Measurements from ENCODE around the gene FOXR1. TPM values are rescaled to one million over a fixed set of nuclear protein-coding genes. Genes with fewer than 3 reads are reported as not detected.
A peak's percentile ranks its signal among the peaks of the same experiment; 100 is the strongest.
"Not testable (repeated sequence)": the region's sequence is repeated elsewhere in the genome, so short reads cannot be mapped to it uniquely, and the experiment has no call there.

FOXR1 gene
- total and polyA plus RNA-seq, 2 donors from 2014 or later: not detected

GRCh38 chr11:118939953-118940598 lies 31.5 kb upstream of the FOXR1 start:
- peak; percentile 65 to 84 (median 75) for DNase-seq
- H3K4me1 ChIP-seq (ENCODE audit: control insufficient read depth in 2 of 3, insufficient read depth in 2 of 3, low read depth in 1 of 3, low read length in 3 of 3): no peaks in the 10 kb centered on the region
- no peak overlapping the region for H3K9ac ChIP-seq (ENCODE audit: low read length in 3 of 3)
- no peak for FAIRE-seq
- no peak for TF ChIP-seq CTCF (IDR thresholded peaks at IDR 0.05; ENCODE audit: borderline replicate concordance, extremely low read depth, insufficient read depth)
- H3K36me3 ChIP-seq (ENCODE audit: control insufficient read depth in 2 of 3, insufficient read depth in 3 of 3, low read length in 3 of 3): no peaks in the 10 kb centered on the region
- H3K4me3 ChIP-seq (ENCODE audit: low read length in 3 of 3): no peak overlapping the region
- intact Hi-C loops (cut with DNase I): no loop called here
- no peak overlapping the region for H3K27ac ChIP-seq (ENCODE audit: low read depth in 2 of 2, low read length in 2 of 2)
- no peaks in the 10 kb centered on the region for H3K9me3 ChIP-seq (ENCODE audit: control insufficient read depth in 2 of 3, insufficient read depth in 1 of 3, low read length in 3 of 3)
- H3K27me3 ChIP-seq (ENCODE audit: control insufficient read depth, insufficient read depth, low read length): no peaks in the 10 kb centered on the region

- Histone ChIP-seq H3K27ac (ENCODE audit: low read depth in 2 of 2, low read length in 2 of 2) (no peak overlapping the region), H3K4me3 (ENCODE audit: low read length in 3 of 3) (no peak overlapping the region), H3K27me3 (ENCODE audit: control insufficient read depth, insufficient read depth, low read length) (no peaks in the 10 kb centered on the region), H3K9me3 (ENCODE audit: control insufficient read depth in 2 of 3, insufficient read depth in 1 of 3, low read length in 3 of 3) (no peaks in the 10 kb centered on the region), H3K4me1 (ENCODE audit: control insufficient read depth in 2 of 3, insufficient read depth in 2 of 3, low read depth in 1 of 3, low read length in 3 of 3) (no peaks in the 10 kb centered on the region), H3K36me3 (ENCODE audit: control insufficient read depth in 2 of 3, insufficient read depth in 3 of 3, low read length in 3 of 3) (no peaks in the 10 kb centered on the region), H3K9ac (ENCODE audit: low read length in 3 of 3) (no peak overlapping the region)
- FAIRE-seq: no peak
- DNase-seq: peak in 1 of 5 donors; percentile 10
- TF ChIP-seq CTCF (IDR thresholded peaks at IDR 0.05; ENCODE audit: borderline replicate concordance, extremely low read depth, insufficient read depth): no peak
- intact Hi-C loops (cut with DNase I): no loop called here
Observed at GRCh38 chr11:118947091-118947490, 24.5 kb upstream of the FOXR1 start.

GRCh38 chr11:118948000-118948399 lies 23.6 kb upstream of the FOXR1 start:
- no peak for TF ChIP-seq CTCF (IDR thresholded peaks at IDR 0.05; ENCODE audit: borderline replicate concordance, extremely low read depth, insufficient read depth)
- Histone ChIP-seq H3K27ac (ENCODE audit: low read depth in 2 of 2, low read length in 2 of 2) (no peak overlapping the region), H3K4me3 (ENCODE audit: low read length in 3 of 3) (no peak overlapping the region), H3K9me3 (ENCODE audit: control insufficient read depth in 2 of 3, insufficient read depth in 1 of 3, low read length in 3 of 3) (no peaks in the 10 kb centered on the region), H3K4me1 (ENCODE audit: control insufficient read depth in 2 of 3, insufficient read depth in 2 of 3, low read depth in 1 of 3, low read length in 3 of 3) (no peaks in the 10 kb centered on the region), H3K27me3 (ENCODE audit: control insufficient read depth, insufficient read depth, low read length) (no peaks in the 10 kb centered on the region), H3K9ac (ENCODE audit: low read length in 3 of 3) (no peak overlapping the region), H3K36me3 (ENCODE audit: control insufficient read depth in 2 of 3, insufficient read depth in 3 of 3, low read length in 3 of 3) (no peaks in the 10 kb centered on the region)
- no peak for DNase-seq
- no peak for FAIRE-seq
- intact Hi-C loops (cut with DNase I): no loop called here

GRCh38 chr11:118953265-118953664 lies 18.3 kb upstream of the FOXR1 start:
- Histone ChIP-seq H3K9me3 (ENCODE audit: control insufficient read depth in 2 of 3, insufficient read depth in 1 of 3, low read length in 3 of 3) (no peaks in the 10 kb centered on the region), H3K36me3 (ENCODE audit: control insufficient read depth in 2 of 3, insufficient read depth in 3 of 3, low read length in 3 of 3) (no peaks in the 10 kb centered on the region), H3K4me3 (ENCODE audit: low read length in 3 of 3) (no peak overlapping the region), H3K9ac (ENCODE audit: low read length in 3 of 3) (no peak overlapping the region), H3K27ac (ENCODE audit: low read depth in 2 of 2, low read length in 2 of 2) (no peak overlapping the region), H3K27me3 (ENCODE audit: control insufficient read depth, insufficient read depth, low read length) (no peaks in the 10 kb centered on the region), H3K4me1 (ENCODE audit: control insufficient read depth in 2 of 3, insufficient read depth in 2 of 3, low read depth in 1 of 3, low read length in 3 of 3) (no peaks in the 10 kb centered on the region)
- FAIRE-seq (no peak), DNase-seq (peak in 4 of 5 donors; percentile 4 to 77 (median 30))
- intact Hi-C loops (cut with DNase I): no loop called here
- TF ChIP-seq CTCF (IDR thresholded peaks at IDR 0.05; ENCODE audit: borderline replicate concordance, extremely low read depth, insufficient read depth): no peak

- H3K36me3 ChIP-seq (ENCODE audit: control insufficient read depth in 2 of 3, insufficient read depth in 3 of 3, low read length in 3 of 3); H3K4me3 ChIP-seq (ENCODE audit: low read length in 3 of 3); FAIRE-seq; H3K27me3 ChIP-seq (ENCODE audit: control insufficient read depth, insufficient read depth, low read length); H3K9ac ChIP-seq (ENCODE audit: low read length in 3 of 3); H3K4me1 ChIP-seq (ENCODE audit: control insufficient read depth in 2 of 3, insufficient read depth in 2 of 3, low read depth in 1 of 3, low read length in 3 of 3); H3K9me3 ChIP-seq (ENCODE audit: control insufficient read depth in 2 of 3, insufficient read depth in 1 of 3, low read length in 3 of 3); intact Hi-C loops (cut with DNase I); H3K27ac ChIP-seq (ENCODE audit: low read depth in 2 of 2, low read length in 2 of 2): not testable (repeated sequence)
- peak in 1 of 5 donors; percentile 4 for DNase-seq
Observed at GRCh38 chr11:118953976-118954375, 17.6 kb upstream of the FOXR1 start.
